GM20000 (cell line): ENCODE results near the gene PDGFC.

Experiments used
- DNase-seq: peaks from one replicate; pipeline ENCODE4 v3.0.0; 2012; ENCODE audit warnings: low spot score
- TF ChIP-seq, protein P1 (sequence below): IDR thresholded peaks from 2 replicates; pipeline ENCODE4 v1.5.1; 2012; ENCODE audit warnings: mild to moderate bottlenecking, control low read depth; ENCODE audit errors: extremely low read depth, missing control alignments

PDGFC gene

DNA sequence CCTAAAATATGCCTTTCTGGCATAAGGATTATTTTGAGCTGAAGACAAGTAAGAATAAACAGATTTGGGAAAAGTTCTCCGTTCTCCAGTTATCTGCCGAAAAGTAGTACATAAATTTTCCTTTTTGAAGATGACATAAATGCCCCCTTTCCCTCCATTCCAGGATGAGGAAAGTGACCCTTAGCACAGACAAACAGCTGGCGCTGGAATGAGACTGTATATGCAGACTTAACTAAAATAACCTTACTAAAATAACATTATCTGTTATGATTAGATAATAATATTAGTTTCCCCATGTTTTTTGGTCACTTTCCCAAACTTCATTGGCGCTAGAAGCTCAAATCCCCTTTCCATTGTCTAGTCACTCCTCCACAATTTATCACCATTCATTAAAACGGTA is 21.5 kb downstream of the PDGFC start:
- TF ChIP-seq, protein P1, sequence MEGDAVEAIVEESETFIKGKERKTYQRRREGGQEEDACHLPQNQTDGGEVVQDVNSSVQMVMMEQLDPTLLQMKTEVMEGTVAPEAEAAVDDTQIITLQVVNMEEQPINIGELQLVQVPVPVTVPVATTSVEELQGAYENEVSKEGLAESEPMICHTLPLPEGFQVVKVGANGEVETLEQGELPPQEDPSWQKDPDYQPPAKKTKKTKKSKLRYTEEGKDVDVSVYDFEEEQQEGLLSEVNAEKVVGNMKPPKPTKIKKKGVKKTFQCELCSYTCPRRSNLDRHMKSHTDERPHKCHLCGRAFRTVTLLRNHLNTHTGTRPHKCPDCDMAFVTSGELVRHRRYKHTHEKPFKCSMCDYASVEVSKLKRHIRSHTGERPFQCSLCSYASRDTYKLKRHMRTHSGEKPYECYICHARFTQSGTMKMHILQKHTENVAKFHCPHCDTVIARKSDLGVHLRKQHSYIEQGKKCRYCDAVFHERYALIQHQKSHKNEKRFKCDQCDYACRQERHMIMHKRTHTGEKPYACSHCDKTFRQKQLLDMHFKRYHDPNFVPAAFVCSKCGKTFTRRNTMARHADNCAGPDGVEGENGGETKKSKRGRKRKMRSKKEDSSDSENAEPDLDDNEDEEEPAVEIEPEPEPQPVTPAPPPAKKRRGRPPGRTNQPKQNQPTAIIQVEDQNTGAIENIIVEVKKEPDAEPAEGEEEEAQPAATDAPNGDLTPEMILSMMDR: no peak
- no peak for DNase-seq

DNA sequence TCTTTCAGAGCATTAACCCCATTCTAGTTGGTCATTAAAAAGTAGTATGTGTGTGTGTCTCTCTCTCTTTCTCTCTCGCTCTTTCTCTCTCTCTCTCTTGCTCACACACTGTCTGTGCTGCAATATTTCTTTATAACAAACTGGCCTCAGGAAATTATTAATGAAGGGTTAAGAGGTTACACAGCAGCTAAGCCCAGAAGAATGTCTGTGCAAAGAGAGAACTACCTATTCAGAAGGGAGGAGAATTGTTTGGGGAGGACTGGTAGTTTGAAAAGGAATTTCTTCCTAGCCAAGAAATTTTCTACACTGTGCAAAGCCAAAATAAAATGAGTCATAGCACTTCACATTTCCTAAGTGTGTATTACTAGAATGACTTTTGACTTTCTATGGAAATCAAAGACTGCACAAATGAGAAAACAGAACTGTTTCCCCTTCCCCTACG is 22.2 kb downstream of the PDGFC start:
- DNase-seq: no peak
- TF ChIP-seq, protein P1: no peak

DNA sequence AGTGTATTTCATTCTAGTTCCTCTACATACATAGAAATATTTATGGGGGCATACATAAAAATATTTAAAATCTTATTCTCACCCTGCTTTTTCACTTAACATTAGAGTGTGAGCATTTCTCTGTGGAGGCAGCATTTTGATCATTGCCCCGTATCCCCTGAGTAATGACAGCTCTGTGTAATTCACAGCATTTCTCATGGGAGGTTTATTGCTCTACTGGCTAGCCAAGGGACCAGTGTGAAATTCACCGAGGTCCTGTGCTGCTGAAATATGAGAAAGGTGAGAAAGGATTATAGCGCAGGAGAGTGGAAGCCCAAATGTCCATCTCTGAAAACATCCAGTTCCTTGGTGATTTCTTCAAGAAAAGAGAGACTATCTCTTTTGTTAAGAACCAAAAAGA is 22.9 kb downstream of the PDGFC start:
- DNase-seq: no peak
- TF ChIP-seq, protein P1: no peak

DNA sequence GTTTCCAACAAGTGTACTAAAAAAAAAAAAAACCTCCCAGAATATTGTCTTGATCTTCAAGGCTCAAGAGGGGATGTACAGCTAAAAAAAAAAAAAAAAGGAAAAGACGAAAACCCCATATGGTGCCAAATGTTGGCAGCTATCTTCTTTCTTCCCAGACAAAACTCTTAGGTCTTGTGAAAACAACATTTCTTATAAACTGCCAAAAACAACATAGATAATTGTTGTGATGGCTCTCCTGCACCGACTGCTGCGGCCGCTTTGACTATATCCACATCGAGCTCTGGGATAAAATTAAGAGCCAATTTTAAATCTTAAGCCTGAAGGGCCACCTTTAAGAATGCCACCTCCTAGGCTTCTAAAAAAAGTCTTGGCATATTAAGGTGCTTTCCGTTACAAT is 23.5 kb downstream of the PDGFC start:
- TF ChIP-seq, protein P1: no peak
- DNase-seq: no peak

DNA sequence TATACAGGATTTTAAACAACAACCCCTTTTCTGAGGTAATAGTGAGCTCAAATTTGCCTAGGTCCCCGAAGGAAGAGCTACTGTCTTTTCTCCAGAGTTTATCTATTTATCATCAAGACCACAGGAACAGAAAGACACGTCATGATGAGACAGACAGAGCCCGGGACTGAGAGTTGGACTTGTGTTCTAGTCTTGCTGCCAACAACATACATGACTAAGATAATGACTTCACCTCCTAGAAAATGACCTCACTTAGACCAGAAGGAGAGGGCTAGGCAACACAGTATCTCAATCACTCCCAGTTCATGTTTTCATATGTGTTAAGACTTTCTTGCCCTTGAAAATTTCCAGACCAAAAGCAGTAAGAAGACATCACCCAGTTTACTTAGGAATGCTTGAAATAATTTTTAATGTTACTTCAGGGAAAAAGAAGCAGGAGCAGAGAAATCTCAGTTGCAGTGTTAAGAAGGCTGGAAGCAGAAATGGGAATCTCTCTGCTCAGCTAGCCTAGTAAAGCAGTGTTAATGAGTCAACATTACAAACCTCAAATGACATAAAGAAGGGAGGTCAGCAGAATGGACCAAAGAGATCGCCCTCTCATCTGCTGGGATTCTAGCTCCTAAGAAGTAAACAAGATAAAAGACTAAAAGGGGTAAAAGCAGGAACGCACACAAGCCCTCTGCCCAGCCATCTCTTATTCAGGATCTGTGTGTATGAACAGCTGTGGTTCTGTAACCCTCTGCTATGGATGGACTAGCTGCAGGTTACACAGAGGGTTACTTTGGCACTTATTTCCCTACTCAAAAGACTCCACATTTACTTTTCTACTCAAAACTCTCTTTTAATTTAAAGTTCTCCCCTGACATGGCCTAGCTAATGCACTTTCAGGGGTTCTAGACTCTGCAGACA is 24.8 kb downstream of the PDGFC start:
- DNase-seq: no peak
- TF ChIP-seq, protein P1: no peak

DNA sequence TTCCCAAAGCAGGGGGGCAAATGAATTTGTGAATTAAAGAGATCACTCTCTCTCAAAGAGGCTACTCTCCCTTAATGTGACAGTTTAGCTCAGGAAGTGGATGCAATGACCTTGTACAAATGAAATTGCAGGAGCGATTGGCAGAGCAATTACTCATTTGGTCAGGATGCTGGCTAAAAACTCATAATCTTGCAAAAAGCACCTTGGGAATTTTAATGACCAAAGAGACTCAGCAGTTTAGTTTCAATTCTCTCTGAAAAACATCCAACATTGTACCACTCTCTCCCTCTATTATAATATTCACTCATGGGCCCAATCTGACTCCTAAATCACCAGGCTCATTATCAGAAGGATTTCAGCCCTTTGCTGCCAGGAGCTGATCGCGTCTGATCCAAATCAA is 26.1 kb downstream of the PDGFC start:
- no peak for DNase-seq
- TF ChIP-seq, protein P1: no peak

DNA sequence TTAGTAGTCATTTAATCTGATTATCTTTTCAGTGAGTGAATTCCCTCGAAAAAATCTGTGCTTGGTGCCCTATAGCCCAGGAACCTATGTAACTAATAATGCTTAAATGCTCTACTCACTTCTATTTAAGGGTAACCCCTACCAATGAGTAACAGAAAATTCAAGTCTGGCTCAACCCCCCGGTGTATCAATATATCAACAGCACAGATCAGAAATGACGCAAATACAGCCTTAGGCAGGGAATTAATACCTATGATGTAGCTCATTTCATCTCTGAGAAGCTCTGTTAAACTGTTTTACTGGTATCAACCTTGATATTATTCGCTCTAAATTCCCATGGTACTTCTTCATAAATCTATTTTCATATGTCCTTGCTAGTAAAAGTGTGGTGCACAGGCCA is 28.6 kb downstream of the PDGFC start:
- no peak for DNase-seq
- TF ChIP-seq, protein P1: no peak
